ENCODE results near the gene OR10X1. TPM values are rescaled to one million over a fixed set of nuclear protein-coding genes. Genes with fewer than 3 reads are reported as not detected.

Gene OR10X1
- total and polyA plus RNA-seq, 2 donors (not counting 1 experiment from before 2014, with no cell fraction given) = not detected

DNA sequence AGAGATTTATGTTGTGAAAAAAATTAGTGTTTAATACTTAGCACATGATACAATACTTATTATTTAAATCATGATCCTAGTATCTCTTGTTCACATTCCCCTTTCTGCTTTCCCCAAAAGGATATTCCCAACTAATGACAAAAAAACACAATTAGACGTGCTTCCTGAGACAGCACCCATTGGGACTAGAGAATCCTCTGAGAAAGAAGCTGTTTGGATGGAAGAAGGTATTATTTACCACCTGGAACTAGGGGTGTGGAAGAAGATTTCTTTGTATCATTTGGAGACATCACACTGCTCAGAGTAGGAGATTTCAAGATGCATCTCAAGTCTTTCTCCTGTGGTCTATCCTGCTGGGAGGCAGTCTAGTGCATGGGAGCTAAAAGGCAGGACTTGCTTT is 25.3 kb upstream of the OR10X1 start, which contains the start of gene OR10Z1:
TSS of gene OR10Z1 (plus strand) at position 301 of the 400 bp plus-strand sequence. CDS start 1,171 bp downstream, outside the sequence.
- H3K27ac Mint-ChIP-seq = no peak within 1 kb of the TSS
- ChIA-PET POLR2A (no interaction called here), CTCF (no interaction called here)
- intact Hi-C loops (cut with micrococcal nuclease) = no loop called here
- no peak within 1 kb of the TSS for H3K27ac ChIP-seq (ENCODE audit: low read length in 2 of 2)
- no peaks in the 10 kb centered on the region for H3K4me1 Mint-ChIP-seq
- no CpG with 5 or more reads among the region's 1 CpG for WGBS (ENCODE audit: insufficient coverage)
- no peak within 1 kb of the TSS for H2AFZ ChIP-seq (ENCODE audit: insufficient read depth, low read depth, low read length, poor library complexity, severe bottlenecking)
- H3K36me3 ChIP-seq (replicated peaks in 1 of 2; ENCODE audit: control extremely low read depth in 1 of 2, control insufficient read depth in 1 of 2, extremely low read depth in 1 of 2, insufficient read depth in 2 of 2, low read length in 1 of 2) = no peaks in the 10 kb centered on the region
- no peaks in the 10 kb centered on the region for H4K20me1 ChIP-seq (ENCODE audit: control insufficient read depth, insufficient read depth, low read length, poor library complexity, severe bottlenecking)
- no peaks in the 10 kb centered on the region for H3K4me1 ChIP-seq (ENCODE audit: control insufficient read depth in 2 of 2, insufficient read depth in 2 of 2, low read length in 2 of 2)
- TF ChIP-seq EZH2 (IDR thresholded peaks at IDR 0.05; ENCODE audit: borderline replicate concordance, insufficient read depth, low read depth, low read length, poor library complexity, severe bottlenecking) = no peak
- TF ChIP-seq, protein P1, sequence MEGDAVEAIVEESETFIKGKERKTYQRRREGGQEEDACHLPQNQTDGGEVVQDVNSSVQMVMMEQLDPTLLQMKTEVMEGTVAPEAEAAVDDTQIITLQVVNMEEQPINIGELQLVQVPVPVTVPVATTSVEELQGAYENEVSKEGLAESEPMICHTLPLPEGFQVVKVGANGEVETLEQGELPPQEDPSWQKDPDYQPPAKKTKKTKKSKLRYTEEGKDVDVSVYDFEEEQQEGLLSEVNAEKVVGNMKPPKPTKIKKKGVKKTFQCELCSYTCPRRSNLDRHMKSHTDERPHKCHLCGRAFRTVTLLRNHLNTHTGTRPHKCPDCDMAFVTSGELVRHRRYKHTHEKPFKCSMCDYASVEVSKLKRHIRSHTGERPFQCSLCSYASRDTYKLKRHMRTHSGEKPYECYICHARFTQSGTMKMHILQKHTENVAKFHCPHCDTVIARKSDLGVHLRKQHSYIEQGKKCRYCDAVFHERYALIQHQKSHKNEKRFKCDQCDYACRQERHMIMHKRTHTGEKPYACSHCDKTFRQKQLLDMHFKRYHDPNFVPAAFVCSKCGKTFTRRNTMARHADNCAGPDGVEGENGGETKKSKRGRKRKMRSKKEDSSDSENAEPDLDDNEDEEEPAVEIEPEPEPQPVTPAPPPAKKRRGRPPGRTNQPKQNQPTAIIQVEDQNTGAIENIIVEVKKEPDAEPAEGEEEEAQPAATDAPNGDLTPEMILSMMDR (IDR thresholded peaks at IDR 0.05) = no peak
- ATAC-seq (ENCODE audit: low read depth) = no peak
- H3K9me3 Mint-ChIP-seq (ENCODE audit: insufficient read depth) = no peaks in the 10 kb centered on the region
- no peak for DNase-seq
- no peak within 1 kb of the TSS for H3K4me3 ChIP-seq (ENCODE audit: control extremely low read depth in 1 of 5, extremely low read depth in 1 of 5, insufficient read depth in 1 of 5, low read depth in 2 of 5, low read length in 4 of 5)
- no peaks in the 10 kb centered on the region for H3K79me2 ChIP-seq (ENCODE audit: control insufficient read depth, insufficient read depth, low read length)
- H3K9me3 ChIP-seq (ENCODE audit: control extremely low read depth in 1 of 3, control insufficient read depth in 2 of 3, insufficient read depth in 1 of 3, low read length in 2 of 3) = peaks cover 0 to 1% (median 0%) of the 10 kb centered on the region in 3 donors
- no peak within 1 kb of the TSS for H3K9ac ChIP-seq (ENCODE audit: low read length)
- no peak within 1 kb of the TSS for H3K4me3 Mint-ChIP-seq
- H3K4me2 ChIP-seq (replicated peaks; ENCODE audit: low read depth, low read length, poor library complexity, severe bottlenecking) = no peak within 1 kb of the TSS
- peaks cover 5% of the 10 kb centered on the region for H3K27me3 Mint-ChIP-seq
- H3K27me3 ChIP-seq (replicated peaks in 1 of 4; ENCODE audit: control extremely low read depth in 1 of 4, control insufficient read depth in 3 of 4, insufficient read depth in 4 of 4, low read length in 3 of 4) = no peaks in the 10 kb centered on the region

DNA sequence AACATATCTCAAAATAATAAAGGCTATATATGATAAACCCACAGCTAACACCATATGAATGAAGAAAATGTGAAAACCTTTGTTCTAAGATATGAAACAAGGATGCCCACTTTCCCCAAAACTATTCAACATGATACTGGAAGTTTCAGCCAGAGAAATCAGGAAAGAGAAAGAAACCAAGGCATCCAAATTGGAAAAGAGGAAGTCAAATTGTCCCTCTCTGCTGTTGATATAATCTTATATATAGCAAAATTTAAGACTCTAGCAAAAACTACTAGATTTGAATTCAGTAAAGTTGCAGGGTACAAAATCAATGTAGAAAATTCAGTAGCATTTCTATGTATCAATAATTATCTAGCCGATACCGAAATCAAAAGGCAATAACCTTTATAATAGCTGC is 21.0 kb upstream of the OR10X1 start:
- Histone ChIP-seq H3K4me2 (replicated peaks; ENCODE audit: low read depth, low read length, poor library complexity, severe bottlenecking) (no peak overlapping the region), H3K4me1 (ENCODE audit: control insufficient read depth in 2 of 2, insufficient read depth in 2 of 2, low read length in 2 of 2) (no peaks in the 10 kb centered on the region), H3K27me3 (replicated peaks in 1 of 4; ENCODE audit: control extremely low read depth in 1 of 4, control insufficient read depth in 3 of 4, insufficient read depth in 4 of 4, low read length in 3 of 4) (peaks cover 0 to 5% (median 0%) of the 10 kb centered on the region in 4 experiments), H3K9ac (ENCODE audit: low read length) (no peak overlapping the region), H2AFZ (ENCODE audit: insufficient read depth, low read depth, low read length, poor library complexity, severe bottlenecking) (no peak overlapping the region), H3K9me3 (ENCODE audit: control extremely low read depth in 1 of 3, control insufficient read depth in 2 of 3, insufficient read depth in 1 of 3, low read length in 2 of 3) (peaks cover 6 to 21% (median 13%) of the 10 kb centered on the region in 3 donors), H3K36me3 (replicated peaks in 1 of 2; ENCODE audit: control extremely low read depth in 1 of 2, control insufficient read depth in 1 of 2, extremely low read depth in 1 of 2, insufficient read depth in 2 of 2, low read length in 1 of 2) (no peaks in the 10 kb centered on the region), H3K79me2 (ENCODE audit: control insufficient read depth, insufficient read depth, low read length) (no peaks in the 10 kb centered on the region), H3K27ac (ENCODE audit: low read length in 2 of 2) (no peak overlapping the region), H4K20me1 (ENCODE audit: control insufficient read depth, insufficient read depth, low read length, poor library complexity, severe bottlenecking) (no peaks in the 10 kb centered on the region), H3K4me3 (ENCODE audit: control extremely low read depth in 1 of 5, extremely low read depth in 1 of 5, insufficient read depth in 1 of 5, low read depth in 2 of 5, low read length in 4 of 5) (no peak overlapping the region)
- intact Hi-C loops (cut with micrococcal nuclease) = no loop called here
- ChIA-PET CTCF (no interaction called here), POLR2A (no interaction called here)
- DNase-seq (no peak), ATAC-seq (ENCODE audit: low read depth) (no peak)
- WGBS (ENCODE audit: insufficient coverage) = no CpG with 5 or more reads among the region's 2 CpGs
- Mint-ChIP-seq H3K9me3 (ENCODE audit: insufficient read depth) (peaks cover 5% of the 10 kb centered on the region), H3K27ac (no peak overlapping the region), H3K4me3 (no peak overlapping the region), H3K4me1 (no peaks in the 10 kb centered on the region), H3K27me3 (peaks cover 19% of the 10 kb centered on the region)
- TF ChIP-seq EZH2 (IDR thresholded peaks at IDR 0.05; ENCODE audit: borderline replicate concordance, insufficient read depth, low read depth, low read length, poor library complexity, severe bottlenecking) = no peak
- TF ChIP-seq, protein P1 (IDR thresholded peaks at IDR 0.05) = no peak

Measured in B cell (primary cell).